EH (cell line): ENCODE measurements around the gene SUCO.
"Not testable (repeated sequence)": the region's sequence is repeated elsewhere in the genome, so short reads cannot be mapped to it uniquely, and the experiment has no call there.

Experiments used
- DNase-seq: peaks from one replicate; pipeline ENCODE4 v3.0.0-alpha.2; 2015; ENCODE audit warnings: low read depth

SUCO gene

GRCh38 chr1:172532700-172533512, at the start of gene SUCO:
Gene SUCO (plus strand): TSS chr1:172533150. CDS start chr1:172533436, 286 bp downstream.
- peak; percentile 99 for DNase-seq

GRCh38 chr1:172483448-172483847, 49.5 kb upstream of the SUCO start:
- DNase-seq: peak; percentile 34

- DNase-seq: no peak
Observed at GRCh38 chr1:172484252-172484651, 48.7 kb upstream of the SUCO start.

GRCh38 chr1:172485626-172486025, 47.3 kb upstream of the SUCO start:
- DNase-seq: no peak

GRCh38 chr1:172486805-172487454, 46.0 kb upstream of the SUCO start:
- no peak for DNase-seq

GRCh38 chr1:172487550-172487949, 45.4 kb upstream of the SUCO start:
- no peak for DNase-seq

- DNase-seq: no peak
Observed at GRCh38 chr1:172488393-172488792, 44.6 kb upstream of the SUCO start.

GRCh38 chr1:172489847-172490246, 43.1 kb upstream of the SUCO start:
- no peak for DNase-seq

- DNase-seq: no peak
Observed at GRCh38 chr1:172492421-172492820, 40.5 kb upstream of the SUCO start.

- DNase-seq: no peak
Observed at GRCh38 chr1:172494166-172494565, 38.8 kb upstream of the SUCO start.

GRCh38 chr1:172496127-172496526, 36.8 kb upstream of the SUCO start:
- not testable (repeated sequence) for DNase-seq

- DNase-seq: no peak
Observed at GRCh38 chr1:172496678-172497077, 36.3 kb upstream of the SUCO start.

- peak; percentile 84 for DNase-seq
Observed at GRCh38 chr1:172497230-172497629, 35.7 kb upstream of the SUCO start.

- no peak for DNase-seq
Observed at GRCh38 chr1:172498857-172499256, 34.1 kb upstream of the SUCO start.

- DNase-seq: peak; percentile 3
Observed at GRCh38 chr1:172499636-172500141, 33.3 kb upstream of the SUCO start.

GRCh38 chr1:172500207-172500606, 32.7 kb upstream of the SUCO start:
- no peak for DNase-seq

- no peak for DNase-seq
Observed at GRCh38 chr1:172507741-172508140, 25.2 kb upstream of the SUCO start.

- no peak for DNase-seq
Observed at GRCh38 chr1:172510479-172510878, 22.5 kb upstream of the SUCO start.

GRCh38 chr1:172512591-172512990, 20.4 kb upstream of the SUCO start:
- no peak for DNase-seq

- no peak for DNase-seq
Observed at GRCh38 chr1:172513479-172513878, 19.5 kb upstream of the SUCO start.

GRCh38 chr1:172514108-172514507, 18.8 kb upstream of the SUCO start:
- DNase-seq: no peak

- DNase-seq: no peak
Observed at GRCh38 chr1:172515436-172515835, 17.5 kb upstream of the SUCO start.

GRCh38 chr1:172515927-172516326, 17.0 kb upstream of the SUCO start:
- no peak for DNase-seq
